ENCODE data around the gene HAPSTR1.

The HAPSTR1 gene

GRCh38 chr16:9091867-9092281 lies 430 bp downstream of the HAPSTR1 start:
- Histone ChIP-seq H3K27me3 (ENCODE audit: control insufficient read depth, insufficient read depth, low read length) (no peaks in the 10 kb centered on the region), H3K36me3 (ENCODE audit: control insufficient read depth, insufficient read depth, low read length) (peaks cover 3% of the 10 kb centered on the region), H3K9me3 (ENCODE audit: control insufficient read depth, insufficient read depth, low read length) (no peaks in the 10 kb centered on the region), H3K9ac (ENCODE audit: low read depth, low read length) (peak overlapping the region; percentile 88), H3K4me3 (ENCODE audit: low read depth, low read length) (peak overlapping the region; percentile 92), H3K4me1 (ENCODE audit: control insufficient read depth, insufficient read depth, low read length) (peaks cover 8% of the 10 kb centered on the region)

- no peaks in the 10 kb centered on the region for H3K27me3 ChIP-seq (ENCODE audit: control insufficient read depth, insufficient read depth, low read length)
- H3K9me3 ChIP-seq (ENCODE audit: control insufficient read depth, insufficient read depth, low read length), result no peaks in the 10 kb centered on the region
- peaks cover 11% of the 10 kb centered on the region for H3K4me1 ChIP-seq (ENCODE audit: control insufficient read depth, insufficient read depth, low read length)
- H3K4me3 ChIP-seq (ENCODE audit: low read depth, low read length), result peak overlapping the region; percentile 92
- peak overlapping the region; percentile 88 for H3K9ac ChIP-seq (ENCODE audit: low read depth, low read length)
- H3K36me3 ChIP-seq (ENCODE audit: control insufficient read depth, insufficient read depth, low read length), result peaks cover 3% of the 10 kb centered on the region
Measured at GRCh38 chr16:9092282-9092977, 986 bp downstream of the HAPSTR1 start.

- peak overlapping the region; percentile 92 for H3K4me3 ChIP-seq (ENCODE audit: low read depth, low read length)
- no peaks in the 10 kb centered on the region for H3K27me3 ChIP-seq (ENCODE audit: control insufficient read depth, insufficient read depth, low read length)
- H3K36me3 ChIP-seq (ENCODE audit: control insufficient read depth, insufficient read depth, low read length), result peaks cover 3% of the 10 kb centered on the region
- H3K4me1 ChIP-seq (ENCODE audit: control insufficient read depth, insufficient read depth, low read length), result peaks cover 14% of the 10 kb centered on the region
- no peaks in the 10 kb centered on the region for H3K9me3 ChIP-seq (ENCODE audit: control insufficient read depth, insufficient read depth, low read length)
- peak overlapping the region; percentile 88 for H3K9ac ChIP-seq (ENCODE audit: low read depth, low read length)
Measured at GRCh38 chr16:9092978-9093344, 1.5 kb downstream of the HAPSTR1 start.

GRCh38 chr16:9094011-9094846 lies 2.8 kb downstream of the HAPSTR1 start:
- Histone ChIP-seq H3K27me3 (ENCODE audit: control insufficient read depth, insufficient read depth, low read length) (no peaks in the 10 kb centered on the region), H3K4me1 (ENCODE audit: control insufficient read depth, insufficient read depth, low read length) (peaks cover 14% of the 10 kb centered on the region), H3K9ac (ENCODE audit: low read depth, low read length) (no peak overlapping the region), H3K4me3 (ENCODE audit: low read depth, low read length) (peak overlapping the region; percentile 92), H3K9me3 (ENCODE audit: control insufficient read depth, insufficient read depth, low read length) (no peaks in the 10 kb centered on the region), H3K36me3 (ENCODE audit: control insufficient read depth, insufficient read depth, low read length) (peaks cover 3% of the 10 kb centered on the region)

GRCh38 chr16:9095171-9095570 lies 3.7 kb downstream of the HAPSTR1 start:
- Histone ChIP-seq H3K9me3 (ENCODE audit: control insufficient read depth, insufficient read depth, low read length) (no peaks in the 10 kb centered on the region), H3K4me1 (ENCODE audit: control insufficient read depth, insufficient read depth, low read length) (peaks cover 12% of the 10 kb centered on the region), H3K36me3 (ENCODE audit: control insufficient read depth, insufficient read depth, low read length) (peaks cover 3% of the 10 kb centered on the region), H3K27me3 (ENCODE audit: control insufficient read depth, insufficient read depth, low read length) (no peaks in the 10 kb centered on the region), H3K4me3 (ENCODE audit: low read depth, low read length) (peak overlapping the region; percentile 18), H3K9ac (ENCODE audit: low read depth, low read length) (no peak overlapping the region)

GRCh38 chr16:9095656-9096397 lies 4.4 kb downstream of the HAPSTR1 start:
- peaks cover 7% of the 10 kb centered on the region for H3K36me3 ChIP-seq (ENCODE audit: control insufficient read depth, insufficient read depth, low read length)

GRCh38 chr16:9096416-9096952 lies 5.0 kb downstream of the HAPSTR1 start:
- no peak overlapping the region for H3K9ac ChIP-seq (ENCODE audit: low read depth, low read length)
- no peak overlapping the region for H3K4me3 ChIP-seq (ENCODE audit: low read depth, low read length)
- H3K27me3 ChIP-seq (ENCODE audit: control insufficient read depth, insufficient read depth, low read length), result no peaks in the 10 kb centered on the region
- H3K36me3 ChIP-seq (ENCODE audit: control insufficient read depth, insufficient read depth, low read length), result peaks cover 8% of the 10 kb centered on the region
- no peaks in the 10 kb centered on the region for H3K9me3 ChIP-seq (ENCODE audit: control insufficient read depth, insufficient read depth, low read length)
- H3K4me1 ChIP-seq (ENCODE audit: control insufficient read depth, insufficient read depth, low read length), result peaks cover 12% of the 10 kb centered on the region

More at GRCh38 chr16:9095656-9096397, 4.4 kb downstream of the HAPSTR1 start:
- no peak overlapping the region for H3K9ac ChIP-seq (ENCODE audit: low read depth, low read length)
- no peaks in the 10 kb centered on the region for H3K27me3 ChIP-seq (ENCODE audit: control insufficient read depth, insufficient read depth, low read length)
- no peaks in the 10 kb centered on the region for H3K9me3 ChIP-seq (ENCODE audit: control insufficient read depth, insufficient read depth, low read length)
- H3K4me1 ChIP-seq (ENCODE audit: control insufficient read depth, insufficient read depth, low read length), result peaks cover 12% of the 10 kb centered on the region
- peak overlapping the region; percentile 18 for H3K4me3 ChIP-seq (ENCODE audit: low read depth, low read length)

GRCh38 chr16:9097266-9098219 lies 6.1 kb downstream of the HAPSTR1 start:
- H3K4me1 ChIP-seq (ENCODE audit: control insufficient read depth, insufficient read depth, low read length), result peaks cover 12% of the 10 kb centered on the region
- H3K36me3 ChIP-seq (ENCODE audit: control insufficient read depth, insufficient read depth, low read length), result peaks cover 8% of the 10 kb centered on the region
- H3K4me3 ChIP-seq (ENCODE audit: low read depth, low read length), result no peak overlapping the region
- H3K27me3 ChIP-seq (ENCODE audit: control insufficient read depth, insufficient read depth, low read length), result no peaks in the 10 kb centered on the region
- H3K9ac ChIP-seq (ENCODE audit: low read depth, low read length), result no peak overlapping the region
- no peaks in the 10 kb centered on the region for H3K9me3 ChIP-seq (ENCODE audit: control insufficient read depth, insufficient read depth, low read length)

- Histone ChIP-seq H3K4me3 (ENCODE audit: low read depth, low read length) (no peak overlapping the region), H3K9ac (ENCODE audit: low read depth, low read length) (no peak overlapping the region), H3K4me1 (ENCODE audit: control insufficient read depth, insufficient read depth, low read length) (peaks cover 12% of the 10 kb centered on the region), H3K27me3 (ENCODE audit: control insufficient read depth, insufficient read depth, low read length) (no peaks in the 10 kb centered on the region), H3K9me3 (ENCODE audit: control insufficient read depth, insufficient read depth, low read length) (no peaks in the 10 kb centered on the region), H3K36me3 (ENCODE audit: control insufficient read depth, insufficient read depth, low read length) (peaks cover 7% of the 10 kb centered on the region)
Measured at GRCh38 chr16:9098377-9099090, 7.1 kb downstream of the HAPSTR1 start.

GRCh38 chr16:9099131-9099625 lies 7.7 kb downstream of the HAPSTR1 start:
- Histone ChIP-seq H3K9ac (ENCODE audit: low read depth, low read length) (no peak overlapping the region), H3K4me1 (ENCODE audit: control insufficient read depth, insufficient read depth, low read length) (peaks cover 10% of the 10 kb centered on the region), H3K4me3 (ENCODE audit: low read depth, low read length) (no peak overlapping the region), H3K27me3 (ENCODE audit: control insufficient read depth, insufficient read depth, low read length) (no peaks in the 10 kb centered on the region), H3K9me3 (ENCODE audit: control insufficient read depth, insufficient read depth, low read length) (no peaks in the 10 kb centered on the region), H3K36me3 (ENCODE audit: control insufficient read depth, insufficient read depth, low read length) (peaks cover 12% of the 10 kb centered on the region)
